ENCODE data around the gene CFAP68.
"Not testable (repeated sequence)": the region's sequence is repeated elsewhere in the genome, so short reads cannot be mapped to it uniquely, and the experiment has no call there.

Gene CFAP68

GRCh38 chr11:111870886-111871692 is 8.3 kb upstream of the CFAP68 start, which contains the start of gene ALG9:
TSS of gene ALG9 (minus strand) at chr11:111871581. CDS start at chr11:111871482, 99 bp downstream.
- DNase-seq (ENCODE audit: low read depth) = peak; percentile 89

GRCh38 chr11:111871693-111872161 is 7.6 kb upstream of the CFAP68 start:
- no peak for DNase-seq (ENCODE audit: low read depth)

DNA sequence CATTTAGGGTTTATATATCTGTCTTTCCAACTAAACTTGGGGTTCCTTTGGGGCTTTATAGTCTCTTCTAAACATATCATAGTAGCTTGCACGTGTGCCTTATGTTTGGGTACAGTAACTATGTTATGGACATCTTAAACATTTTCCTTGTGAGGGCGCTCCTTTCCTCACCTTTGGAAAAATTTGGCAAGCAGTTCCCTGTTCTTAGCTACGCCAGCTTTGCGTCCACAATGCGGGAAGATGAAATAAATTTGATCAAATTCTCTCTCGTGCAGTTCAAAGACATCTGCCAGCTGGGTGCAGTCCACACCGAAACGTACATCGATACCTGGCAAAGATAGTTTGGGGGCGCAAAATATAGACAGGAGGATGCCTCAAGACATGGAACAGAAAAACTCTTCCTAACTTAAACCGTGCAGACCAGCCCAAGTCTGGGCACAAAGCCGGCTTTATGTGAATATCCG is 924 bp upstream of the CFAP68 start:
- no peak for DNase-seq (ENCODE audit: low read depth)

DNA sequence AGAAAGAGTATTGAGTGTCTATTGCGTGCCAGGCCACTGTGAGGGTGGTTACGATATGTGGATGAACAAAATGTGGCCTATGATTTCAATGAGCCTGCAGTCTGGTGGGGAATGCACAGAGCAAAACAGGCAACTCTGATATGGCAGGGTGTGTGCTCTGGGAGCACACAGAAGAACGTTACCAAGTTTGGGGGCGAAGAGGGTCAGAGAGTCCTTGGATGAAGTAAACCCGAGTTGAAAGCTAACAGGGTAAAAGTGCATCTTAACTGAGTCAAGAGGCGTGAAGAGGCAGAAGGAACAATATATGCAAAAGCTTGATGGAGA is 258 bp downstream of the CFAP68 start:
- DNase-seq (ENCODE audit: low read depth) = no peak

GRCh38 chr11:111882202-111882601 is 2.9 kb downstream of the CFAP68 start:
- no peak for DNase-seq (ENCODE audit: low read depth)

- not testable (repeated sequence) for DNase-seq (ENCODE audit: low read depth)
These were observed 5.7 kb downstream of the CFAP68 start for GRCh38 chr11:111885053-111885452.

DNA sequence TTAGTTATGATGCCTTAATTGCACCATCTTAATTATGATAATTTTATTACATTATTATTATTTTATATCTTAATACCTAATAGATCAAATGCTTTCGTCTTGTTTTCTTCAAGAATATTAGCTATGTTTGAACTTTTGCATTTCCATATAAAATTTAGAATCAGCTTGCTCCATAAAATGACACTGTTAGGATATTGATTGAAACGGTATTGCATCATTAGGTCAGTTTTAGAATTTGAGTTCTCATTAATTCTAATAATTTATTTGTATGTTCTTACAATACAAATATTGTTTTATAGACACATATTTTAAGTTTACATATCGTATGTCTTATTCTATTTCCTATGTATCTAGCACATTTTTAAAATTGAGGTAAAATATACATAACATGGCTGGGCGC is 6.7 kb downstream of the CFAP68 start:
- no peak for DNase-seq (ENCODE audit: low read depth)

DNA sequence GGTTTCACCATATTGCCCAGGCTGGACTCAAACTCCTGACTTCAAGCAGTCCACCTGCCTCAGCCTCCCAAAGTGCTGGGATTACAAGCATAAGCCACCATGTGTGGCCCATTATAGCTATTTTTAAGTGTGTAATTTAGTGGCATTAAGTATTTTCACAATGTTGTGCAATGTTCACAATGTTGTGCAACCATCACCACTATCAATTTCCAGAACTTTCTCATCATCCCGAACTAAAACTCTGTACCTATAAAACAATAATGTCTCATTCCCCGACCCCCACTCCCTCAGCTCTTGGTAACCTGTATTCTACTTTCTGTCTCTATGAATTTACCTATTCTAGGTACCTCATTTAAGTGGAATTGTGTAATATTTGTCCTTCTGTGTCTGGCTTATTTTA is 7.5 kb downstream of the CFAP68 start:
- no peak for DNase-seq (ENCODE audit: low read depth)

DNA sequence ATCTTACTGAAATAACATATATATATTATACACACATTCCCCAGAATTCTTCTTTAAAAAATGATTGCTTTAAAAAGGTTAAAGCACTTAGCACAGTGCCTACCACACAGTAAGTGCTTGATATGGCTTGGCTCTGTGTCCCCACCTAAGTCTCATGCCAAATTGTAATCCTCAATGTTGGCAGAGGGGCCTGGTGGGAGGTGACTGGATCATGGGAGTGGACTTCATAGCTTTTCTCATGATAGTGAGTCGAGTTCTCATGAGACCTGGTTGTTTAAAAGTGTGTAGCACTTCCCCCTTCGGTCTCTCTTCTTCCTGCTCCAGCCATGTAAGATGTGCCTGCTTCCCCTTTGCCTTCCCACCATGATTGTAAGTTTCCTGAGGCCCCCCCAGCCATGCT is 26.1 kb downstream of the CFAP68 start:
- no peak for DNase-seq (ENCODE audit: low read depth)

GRCh38 chr11:111906680-111907079 is 27.3 kb downstream of the CFAP68 start:
- DNase-seq (ENCODE audit: low read depth) = no peak

DNA sequence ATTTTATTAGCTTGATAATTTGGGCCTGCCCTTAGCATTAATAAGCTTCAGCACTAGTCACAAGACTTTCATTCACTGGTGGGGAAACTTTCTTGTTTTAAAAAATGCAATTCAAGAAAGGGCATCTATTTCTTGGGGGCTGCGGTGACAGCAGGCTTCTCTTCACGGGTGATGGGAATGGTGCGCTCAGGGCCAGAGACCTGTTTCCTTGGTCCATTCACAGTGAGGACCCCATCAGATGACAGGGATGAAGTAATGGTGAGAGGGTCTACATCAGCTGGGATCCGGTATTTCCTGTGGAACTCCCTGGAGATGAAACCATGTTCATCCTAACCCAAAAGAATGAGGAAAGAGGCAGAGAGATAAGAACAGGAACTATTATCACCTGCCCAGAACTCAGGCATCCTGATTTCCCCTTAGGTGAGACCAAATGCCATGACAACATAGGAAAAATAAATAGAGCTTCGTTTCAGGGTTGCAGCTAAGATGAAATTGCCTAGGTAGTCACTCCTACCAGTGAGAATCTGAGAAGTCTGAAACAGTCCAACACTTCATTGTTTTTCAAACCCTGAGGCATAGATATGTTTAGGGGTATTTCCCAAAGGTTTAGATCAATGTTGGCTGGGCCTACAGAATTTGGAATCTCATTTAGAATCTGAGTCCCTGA is 29.4 kb downstream of the CFAP68 start:
- no peak for DNase-seq (ENCODE audit: low read depth)

- DNase-seq (ENCODE audit: low read depth) = no peak
These were observed 30.0 kb downstream of the CFAP68 start for GRCh38 chr11:111909378-111909777.

- no peak for DNase-seq (ENCODE audit: low read depth)
These were observed 31.6 kb downstream of the CFAP68 start for GRCh38 chr11:111910676-111911562.

DNA sequence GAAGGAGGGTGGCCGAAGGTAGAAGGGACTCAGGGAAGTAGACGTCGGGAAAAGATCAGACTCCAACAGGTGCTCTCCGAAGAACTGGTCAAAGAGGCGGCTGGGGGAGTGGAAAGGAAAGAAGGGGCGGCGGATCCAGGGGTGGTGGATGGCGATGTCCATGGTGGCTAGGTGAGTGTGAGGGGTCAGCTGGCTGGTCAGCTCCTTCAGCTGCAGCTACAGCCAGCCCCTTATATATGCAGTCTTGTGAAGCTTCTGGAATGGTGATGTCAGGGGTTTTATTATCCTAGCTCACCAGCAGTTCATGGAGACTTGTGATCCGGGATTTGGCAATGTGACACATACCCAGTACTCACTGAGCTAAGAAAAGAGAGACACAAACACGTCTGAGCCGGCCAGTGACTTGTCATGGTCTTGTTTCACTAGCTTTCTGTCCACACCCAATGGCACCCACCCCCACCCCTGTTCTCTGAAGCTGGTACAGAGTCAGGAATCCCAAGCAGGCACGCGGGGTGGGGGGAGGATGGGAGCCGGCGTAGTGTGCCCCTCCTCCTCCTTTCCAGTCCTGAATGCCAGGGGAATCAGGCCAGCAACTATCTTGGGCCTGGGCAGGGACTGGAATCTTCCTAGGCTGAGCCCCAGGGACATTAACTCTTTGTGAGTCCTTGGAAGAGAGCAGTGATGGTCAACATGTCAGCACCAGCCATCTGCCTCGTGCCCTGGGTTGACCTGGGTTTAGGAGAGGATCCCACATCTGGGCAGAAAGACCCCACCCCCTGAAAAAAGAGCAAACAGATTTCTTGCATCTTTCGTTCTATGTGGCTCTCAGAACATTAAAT is 32.4 kb downstream of the CFAP68 start, which contains the start of gene CRYAB:
Gene CRYAB (minus strand): TSS at position 208 of the 839 bp plus-strand sequence. CDS start 46 bp downstream, at position 162.
- no peak for DNase-seq (ENCODE audit: low read depth)

GRCh38 chr11:111912535-111912934 is 33.2 kb downstream of the CFAP68 start, which contains the start of gene HSPB2:
TSS of gene HSPB2 (plus strand) at chr11:111912734. CDS start at chr11:111912830, 96 bp downstream.
- no peak for DNase-seq (ENCODE audit: low read depth)

GRCh38 chr11:111913031-111913861 is 33.9 kb downstream of the CFAP68 start:
- DNase-seq (ENCODE audit: low read depth) = no peak

GRCh38 chr11:111913997-111914396 is 34.7 kb downstream of the CFAP68 start:
- no peak for DNase-seq (ENCODE audit: low read depth)

DNA sequence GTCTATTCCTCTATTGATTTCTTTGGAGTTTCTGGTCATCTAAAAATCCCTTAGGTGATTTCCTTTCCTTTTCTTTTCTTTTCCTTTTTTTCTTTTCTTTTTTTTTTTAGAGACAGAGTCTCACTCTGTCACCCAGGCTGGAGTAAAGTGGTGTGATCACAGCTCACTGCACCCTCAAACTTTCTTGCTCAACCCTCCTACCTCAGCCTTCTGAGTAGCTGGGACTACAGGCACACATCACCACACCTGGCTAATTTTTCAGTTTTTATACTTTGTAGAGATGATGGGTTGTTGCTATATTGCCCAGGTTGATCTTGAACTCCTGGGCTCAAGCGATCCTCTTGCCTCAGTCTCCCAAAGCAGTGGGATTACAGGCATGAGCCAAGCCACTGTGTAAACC is 37.4 kb downstream of the CFAP68 start:
- no peak for DNase-seq (ENCODE audit: low read depth)

- DNase-seq (ENCODE audit: low read depth) = no peak
These were observed 38.0 kb downstream of the CFAP68 start for GRCh38 chr11:111917312-111917711.

DNA sequence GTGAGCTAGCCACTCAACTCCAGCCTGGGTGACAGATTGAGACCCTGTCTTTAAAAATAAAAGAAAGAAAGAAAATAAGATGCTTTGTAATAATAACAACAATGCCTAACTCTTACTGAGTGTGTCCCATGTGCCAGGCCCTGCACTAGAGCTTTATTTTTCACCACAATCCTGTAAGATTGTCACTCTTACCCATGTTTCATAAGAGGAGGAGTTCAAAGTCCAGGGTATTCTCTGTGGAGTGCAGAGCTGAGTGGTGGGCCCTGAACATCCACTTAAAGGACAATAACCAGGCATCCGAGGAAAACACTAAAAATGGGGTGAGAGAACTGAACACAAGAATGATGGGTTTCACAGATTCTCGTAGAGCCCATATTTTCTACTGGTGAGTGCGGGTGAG is 38.4 kb downstream of the CFAP68 start:
- DNase-seq (ENCODE audit: low read depth) = no peak

Measured in stimulated activated CD8-positive, alpha-beta memory T cell treated with anti-CD3 and anti-CD28 coated beads, Interleukin-15, amount 100 ng/mL, for 1 hour (primary cell).